Effector CD4-positive, alpha-beta T cell (primary cell): ENCODE results near the gene APCDD1.
A peak's percentile ranks its signal among the peaks of the same experiment; 100 is the strongest.
"Not testable (repeated sequence)": the region's sequence is repeated elsewhere in the genome, so short reads cannot be mapped to it uniquely, and the experiment has no call there.

ENCODE experiments used
- DNase-seq: peaks from one replicate; pipeline ENCODE4 v3.0.0-alpha.2; 2020

The APCDD1 gene

DNA sequence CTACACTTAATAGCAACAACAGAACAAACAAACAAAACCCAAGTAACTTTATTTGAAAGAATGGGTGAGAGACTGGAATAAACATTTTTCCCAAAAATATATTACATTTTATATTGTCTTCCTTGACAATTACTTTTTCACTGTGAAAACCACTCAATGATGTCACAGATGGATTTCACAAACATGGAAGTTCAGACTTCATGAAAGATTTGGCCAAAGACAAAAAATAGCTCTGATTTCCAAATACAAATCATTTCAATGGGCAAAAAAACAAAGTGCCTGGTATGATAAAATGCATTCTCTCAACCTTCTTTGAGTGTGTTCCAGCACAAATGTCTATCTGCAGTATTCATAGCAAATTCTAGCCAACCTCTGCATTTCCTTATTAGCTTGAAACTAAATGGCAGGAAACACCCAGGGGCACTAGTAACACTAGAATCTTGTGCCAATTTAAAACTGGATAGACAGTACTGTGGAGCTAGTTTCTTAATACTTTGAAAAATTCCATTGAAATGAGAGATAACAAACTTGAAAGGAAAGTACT, 42.8 kb downstream of the APCDD1 start:
- no peak for DNase-seq

DNA sequence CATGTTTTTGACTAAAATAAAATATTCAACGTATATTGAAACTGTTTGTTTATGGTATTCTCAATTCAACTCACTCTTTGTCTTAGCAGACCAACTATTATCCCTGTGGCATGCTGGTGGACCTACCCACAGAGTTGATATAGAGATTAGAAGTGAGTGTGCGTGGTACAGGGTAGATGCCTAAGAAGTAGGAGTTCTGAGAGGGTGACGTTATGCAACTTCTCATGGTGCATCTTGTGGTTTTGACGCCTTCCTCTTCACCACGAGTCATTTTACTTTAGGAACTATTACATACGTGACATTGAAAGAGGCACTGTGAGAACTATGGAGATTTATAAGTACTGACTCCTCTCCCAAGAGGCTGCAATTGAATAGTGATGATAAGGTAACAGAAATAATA, 44.8 kb downstream of the APCDD1 start:
- DNase-seq: no peak

- DNase-seq: no peak
Measured at GRCh38 chr18:10500038-10500437, 45.6 kb downstream of the APCDD1 start.

GRCh38 chr18:10504723-10505122, 50.3 kb downstream of the APCDD1 start:
- no peak for DNase-seq

- DNase-seq: not testable (repeated sequence)
Measured at GRCh38 chr18:10505892-10506291, 51.5 kb downstream of the APCDD1 start.

GRCh38 chr18:10508591-10508990, 54.2 kb downstream of the APCDD1 start:
- DNase-seq: no peak

DNA sequence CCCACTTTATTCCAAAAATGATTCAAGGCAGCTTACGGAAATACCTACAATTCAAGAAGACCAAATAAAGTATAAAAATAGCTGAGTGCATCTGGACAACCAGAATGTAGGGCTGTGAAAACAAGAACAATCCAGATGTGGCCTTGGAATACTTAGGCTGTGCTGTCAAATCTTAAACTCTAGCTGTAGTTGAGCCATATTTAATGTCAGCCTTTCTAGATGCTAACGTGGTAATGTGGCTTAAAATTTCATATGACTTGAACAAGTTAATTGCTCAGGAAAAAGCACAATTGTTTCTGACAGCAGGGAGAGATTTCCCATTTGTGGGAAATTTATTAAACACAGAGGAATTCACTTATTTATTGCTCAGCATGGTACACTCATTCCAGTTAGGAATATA, 56.8 kb downstream of the APCDD1 start:
- no peak for DNase-seq

- no peak for DNase-seq
Measured at GRCh38 chr18:10514082-10514481, 59.6 kb downstream of the APCDD1 start.

DNA sequence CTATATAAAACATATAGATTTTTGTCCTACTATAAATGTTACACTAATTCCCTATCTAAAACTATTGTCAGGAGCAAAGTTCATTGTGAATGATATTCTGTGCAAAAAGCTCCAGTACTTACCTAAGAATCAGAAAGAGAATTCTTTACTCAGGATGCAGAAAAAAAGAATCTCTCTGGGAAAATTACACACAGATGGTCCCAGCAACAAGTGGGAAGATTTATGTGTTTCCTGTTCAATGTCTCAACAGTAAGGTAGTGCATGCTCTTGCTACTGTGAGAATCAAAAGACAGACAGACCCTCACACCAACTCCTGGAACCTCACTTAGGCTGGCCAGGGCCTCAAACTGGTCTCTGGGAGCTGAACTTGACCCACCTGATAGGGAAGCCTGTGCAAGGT, 60.2 kb downstream of the APCDD1 start:
- no peak for DNase-seq

- no peak for DNase-seq
Measured at GRCh38 chr18:10515456-10515855, 61.0 kb downstream of the APCDD1 start.

GRCh38 chr18:10516078-10516477, 61.6 kb downstream of the APCDD1 start:
- DNase-seq: no peak

- DNase-seq: no peak
Measured at GRCh38 chr18:10518595-10519255, 64.3 kb downstream of the APCDD1 start.

DNA sequence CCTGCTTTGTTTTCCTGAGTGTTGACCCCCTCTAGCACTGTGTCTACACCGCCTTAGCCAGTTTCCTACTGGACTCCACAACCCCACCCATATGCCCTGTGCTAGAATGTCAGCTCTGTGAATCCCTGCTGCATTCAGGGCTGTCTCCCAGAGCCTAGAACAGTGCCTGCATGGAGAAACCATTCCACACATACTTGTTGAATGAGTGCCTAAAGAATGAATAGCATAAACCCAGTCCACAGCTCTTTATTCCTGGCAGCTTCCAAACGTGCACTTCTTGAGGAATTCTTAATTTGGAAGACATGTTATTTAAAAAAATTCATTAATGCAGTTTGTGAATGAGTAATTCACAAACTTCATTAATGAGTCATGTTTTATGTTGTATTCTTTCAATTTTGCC, 64.9 kb downstream of the APCDD1 start:
- no peak for DNase-seq

GRCh38 chr18:10519999-10520935, 65.8 kb downstream of the APCDD1 start:
- DNase-seq: peak; percentile 27

- no peak for DNase-seq
Measured at GRCh38 chr18:10521566-10521965, 67.1 kb downstream of the APCDD1 start.

- no peak for DNase-seq
Measured at GRCh38 chr18:10522574-10522973, 68.1 kb downstream of the APCDD1 start.

DNA sequence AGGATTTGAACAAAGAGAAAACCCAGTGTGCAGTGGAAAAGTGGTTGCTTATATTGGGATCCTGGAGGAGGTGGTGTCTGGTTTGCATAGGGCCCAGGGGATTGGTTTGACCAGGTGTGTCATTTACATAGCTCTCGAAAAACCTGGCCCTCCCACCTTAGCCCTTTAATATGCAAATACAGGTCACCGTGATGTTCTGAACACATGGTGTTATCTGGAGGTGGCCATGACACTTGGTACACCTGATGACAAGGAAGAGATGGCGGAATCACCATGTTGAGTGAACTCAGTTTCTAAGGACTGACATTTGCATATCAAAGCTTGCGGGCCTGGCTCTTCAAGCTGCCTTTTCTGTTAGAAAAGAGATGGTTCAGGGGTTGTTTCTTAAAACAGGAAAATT, 69.1 kb downstream of the APCDD1 start:
- DNase-seq: no peak

DNA sequence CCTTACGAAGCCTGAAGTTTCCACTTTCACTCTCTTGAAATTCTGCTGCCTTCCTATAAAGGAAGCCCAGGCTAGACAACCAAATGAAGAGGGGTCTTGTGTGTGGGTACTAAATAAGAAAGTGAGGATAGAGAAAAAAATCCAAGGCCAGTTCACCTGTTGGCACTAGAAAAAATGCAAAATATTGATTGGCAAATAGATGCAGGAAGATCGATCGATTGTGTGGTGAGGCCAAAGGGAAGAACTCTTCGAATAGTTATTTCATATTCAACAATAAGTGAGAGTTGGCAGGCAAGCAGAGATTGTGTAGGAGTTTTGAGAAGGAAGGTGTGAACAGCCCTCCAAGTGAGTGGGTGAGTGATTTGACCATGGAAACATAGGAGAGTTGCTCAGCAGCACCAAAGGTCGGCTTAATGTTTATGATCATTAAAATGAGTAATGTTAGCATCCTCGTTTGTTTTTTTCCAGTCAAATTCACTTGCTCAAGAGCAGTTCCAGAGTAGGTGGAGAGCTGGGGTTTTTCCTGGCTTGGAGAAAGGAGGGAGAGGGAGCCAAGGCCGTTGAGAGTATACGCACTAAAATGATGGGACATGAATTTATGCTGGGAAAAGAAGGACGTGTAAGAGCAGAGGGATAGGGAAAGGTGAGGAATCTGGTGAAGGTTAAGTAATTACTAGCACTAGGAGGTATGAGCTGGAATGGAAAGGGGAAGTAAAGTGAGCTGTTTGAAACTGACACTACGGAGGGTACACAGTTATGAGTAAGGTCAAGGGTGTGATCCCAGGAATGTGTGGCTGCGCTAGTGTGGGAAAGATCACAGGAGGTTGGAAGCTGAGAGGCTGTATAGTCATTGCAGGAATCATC, 70.3 kb downstream of the APCDD1 start:
- DNase-seq: no peak

DNA sequence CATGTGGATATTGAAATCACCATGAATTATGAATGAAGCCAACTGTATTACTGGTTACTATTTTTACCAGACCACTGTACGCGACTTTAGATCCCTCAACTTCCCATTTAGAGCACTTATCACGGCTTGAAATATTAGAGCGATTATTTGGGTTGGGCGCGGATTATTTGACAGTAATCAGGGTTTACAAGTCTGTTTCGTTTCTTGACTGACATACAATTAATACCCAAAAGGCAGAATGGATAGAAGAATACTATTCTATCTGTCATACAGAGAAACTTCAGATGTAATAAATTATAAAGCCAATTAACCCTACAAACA, 70.9 kb downstream of the APCDD1 start:
- no peak for DNase-seq

DNA sequence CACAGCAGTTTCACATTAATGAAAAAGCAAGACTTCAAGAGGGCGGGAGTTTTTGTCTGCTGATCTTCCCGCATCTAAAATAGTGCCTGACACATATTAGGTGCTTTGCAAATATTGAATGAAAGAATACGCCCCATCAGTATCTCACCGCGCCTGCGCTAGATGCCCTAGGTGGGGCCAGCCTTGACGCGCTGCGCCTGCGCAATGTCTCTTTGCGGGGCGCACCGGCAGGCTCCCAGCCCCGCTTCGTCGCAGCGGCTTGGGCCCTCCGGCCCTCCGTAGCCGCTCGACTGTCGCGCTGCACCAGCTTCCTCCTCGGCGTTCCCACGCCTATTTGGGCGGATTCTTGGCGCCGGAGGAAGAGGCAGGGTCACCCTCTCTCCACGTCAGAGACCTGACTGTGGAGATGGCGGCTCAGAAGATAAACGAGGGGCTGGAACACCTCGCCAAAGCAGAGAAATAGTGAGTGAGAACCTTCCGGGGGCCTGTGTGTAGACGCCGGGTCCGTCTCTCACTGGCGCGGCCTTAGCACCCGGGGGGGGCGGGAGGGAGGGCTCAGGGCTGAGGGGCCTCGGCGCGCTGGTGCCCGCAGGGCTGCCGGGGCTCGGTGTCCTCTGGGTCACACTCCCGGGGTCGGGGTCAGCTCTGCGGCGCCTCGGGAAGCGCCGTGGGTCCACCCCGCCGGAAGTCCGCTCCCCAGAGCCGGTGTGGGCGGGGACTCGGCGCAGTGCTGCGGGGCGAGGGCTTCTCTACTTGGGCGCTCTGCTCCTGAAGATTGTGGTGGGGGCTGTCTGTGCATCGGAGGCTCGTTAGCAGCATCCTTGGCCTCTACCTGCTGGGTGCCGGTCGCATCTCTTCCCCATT, 71.5 kb downstream of the APCDD1 start, which contains the start of gene NAPG:
NAPG (plus strand) TSS at position 331 of the 864 bp plus-strand sequence; CDS start at position 407, 76 bp downstream.
- peak; percentile 83 for DNase-seq

DNA sequence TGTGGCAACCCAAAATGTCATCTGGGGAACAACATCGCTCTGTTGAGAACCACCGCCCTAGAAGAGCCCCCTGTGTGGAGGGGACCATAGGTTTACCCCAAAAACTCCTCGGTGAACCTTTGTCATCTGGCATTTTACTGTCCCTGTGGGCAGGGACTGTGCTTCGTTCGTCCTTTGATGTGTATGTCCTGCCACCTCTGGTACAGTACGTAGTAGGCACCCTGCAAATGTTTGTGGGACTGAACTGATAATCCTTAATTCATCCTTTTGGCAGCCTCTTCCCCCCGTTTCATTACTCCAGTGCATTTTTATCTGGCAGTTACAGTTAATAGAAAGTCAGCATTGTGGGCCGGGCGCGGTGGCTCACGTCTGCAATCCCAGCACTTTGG, 72.1 kb downstream of the APCDD1 start:
- DNase-seq: no peak

- no peak for DNase-seq
Measured at GRCh38 chr18:10528439-10528838, 74.0 kb downstream of the APCDD1 start.
